C4-2B (cell line): ENCODE measurements around the gene PALM2AKAP2.

Source experiments
- CTCF ChIP-seq: fragments of 450-650 bp; conservative IDR thresholded peaks from 2 replicates; pipeline ENCODE4 v1.5.1; 2017; ENCODE audit warnings: mild to moderate bottlenecking
- ZFX ChIP-seq: fragments of 450-650 bp; IDR thresholded peaks from 2 replicates; pipeline ENCODE4 v1.6.1; 2017

DNA sequence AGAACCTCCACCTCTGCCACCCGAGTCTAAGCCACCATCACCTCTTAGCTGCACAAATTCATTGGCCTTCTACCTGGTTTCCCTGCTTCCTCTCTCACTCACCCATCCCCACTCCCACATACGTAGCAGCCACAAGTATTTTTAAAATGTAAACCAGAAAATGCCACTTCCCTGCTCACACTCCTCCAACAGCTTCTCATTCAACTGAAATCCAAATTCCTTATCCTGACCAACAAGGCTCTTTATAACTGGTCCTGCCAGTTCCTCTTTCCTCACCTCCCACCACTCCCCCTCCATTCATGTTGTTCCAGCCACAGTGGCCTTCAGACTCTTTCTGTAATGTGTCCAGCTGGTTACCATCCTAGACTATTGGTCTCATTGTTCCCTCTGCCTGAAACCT, 25.0 kb upstream of the PALM2AKAP2 start:
- TF ChIP-seq CTCF (no peak), ZFX (no peak)
